Measurements from ENCODE around the gene TRIM39. TPM values are rescaled to one million over a fixed set of nuclear protein-coding genes. Genes with fewer than 3 reads are reported as not detected.

The TRIM39 gene
- total and polyA plus RNA-seq, 2 donors (not counting 1 experiment from before 2014, with no cell fraction given), result 18.1 to 31.4 TPM

DNA sequence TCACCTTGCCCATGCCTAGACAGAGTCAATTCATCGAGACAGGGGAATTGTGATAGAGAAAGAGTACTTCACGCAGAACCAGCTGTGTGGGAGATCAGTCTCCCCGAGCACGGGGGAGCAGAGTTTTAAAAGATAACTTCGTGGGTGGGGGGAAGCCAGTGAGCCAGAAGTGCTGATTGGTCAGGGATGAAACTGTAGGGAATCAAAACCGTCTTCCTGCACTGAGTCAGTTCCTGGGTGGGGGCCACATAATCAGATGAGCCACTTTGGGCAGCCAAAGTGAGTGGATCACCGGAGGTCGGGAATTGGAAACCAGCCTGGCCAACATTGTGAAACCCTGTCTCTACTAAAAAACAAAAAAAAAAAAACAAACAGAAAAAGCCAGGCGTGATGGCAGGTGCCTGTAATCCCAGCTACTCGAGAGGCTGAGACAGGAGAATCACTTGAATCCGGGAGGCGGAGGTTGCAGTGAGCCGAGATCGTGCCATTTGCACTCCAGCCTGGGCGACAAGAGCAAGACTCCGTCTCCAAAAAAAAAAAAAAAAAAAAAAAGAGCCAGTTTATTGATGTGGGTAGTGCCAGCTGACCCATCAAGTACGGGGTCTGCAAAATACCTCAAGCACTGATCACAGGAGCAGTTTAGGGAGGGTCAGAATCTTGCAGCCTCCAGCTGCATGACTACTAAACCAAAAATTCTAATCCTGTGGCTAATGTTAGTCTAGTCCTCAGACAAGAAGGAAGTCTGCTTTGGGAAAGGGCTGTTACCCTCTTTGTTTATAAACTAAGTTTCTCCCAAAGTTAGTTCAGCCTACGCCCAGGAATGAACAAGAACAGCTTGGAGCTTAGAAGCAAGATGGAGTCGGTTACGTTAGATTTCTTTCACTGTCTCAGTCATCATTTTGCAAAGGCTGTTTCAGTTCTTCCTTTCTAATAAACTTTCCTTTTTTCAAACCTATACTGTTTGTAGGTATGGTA, 3.9 kb upstream of the TRIM39 start:
- H3K4me2 ChIP-seq (replicated peaks; ENCODE audit: low read depth, low read length, poor library complexity, severe bottlenecking), result no peak overlapping the region
- H3K9me3 ChIP-seq (ENCODE audit: control extremely low read depth in 1 of 3, control insufficient read depth in 2 of 3, insufficient read depth in 1 of 3, low read length in 2 of 3), result no peaks in the 10 kb centered on the region
- H2AFZ ChIP-seq (ENCODE audit: insufficient read depth, low read depth, low read length, poor library complexity, severe bottlenecking), result no peak overlapping the region
- H3K4me3 ChIP-seq (ENCODE audit: control extremely low read depth in 1 of 5, extremely low read depth in 1 of 5, insufficient read depth in 1 of 5, low read depth in 2 of 5, low read length in 4 of 5), result no peak overlapping the region
- H4K20me1 ChIP-seq (ENCODE audit: control insufficient read depth, insufficient read depth, low read length, poor library complexity, severe bottlenecking), result peaks cover 59% of the 10 kb centered on the region
- no peak for DNase-seq
- H3K27ac ChIP-seq (ENCODE audit: low read length in 2 of 2), result no peak overlapping the region
- 80% methylated on average over 13 of the region's 20 CpGs for WGBS (ENCODE audit: insufficient coverage)
- peaks cover 31 to 36% of the 10 kb centered on the region in 2 donors for H3K4me1 ChIP-seq (ENCODE audit: control insufficient read depth in 2 of 2, insufficient read depth in 2 of 2, low read length in 2 of 2)
- no peaks in the 10 kb centered on the region for H3K36me3 ChIP-seq (replicated peaks in 1 of 2; ENCODE audit: control extremely low read depth in 1 of 2, control insufficient read depth in 1 of 2, extremely low read depth in 1 of 2, insufficient read depth in 2 of 2, low read length in 1 of 2)
- no peaks in the 10 kb centered on the region for H3K27me3 ChIP-seq (replicated peaks in 1 of 4; ENCODE audit: control extremely low read depth in 1 of 4, control insufficient read depth in 3 of 4, insufficient read depth in 4 of 4, low read length in 3 of 4)
- Mint-ChIP-seq H3K4me1 (peaks cover 72% of the 10 kb centered on the region), H3K4me3 (no peak overlapping the region), H3K9me3 (ENCODE audit: insufficient read depth) (no peaks in the 10 kb centered on the region), H3K27me3 (no peaks in the 10 kb centered on the region), H3K27ac (no peak overlapping the region)
- H3K79me2 ChIP-seq (ENCODE audit: control insufficient read depth, insufficient read depth, low read length), result peaks cover 88% of the 10 kb centered on the region
- ATAC-seq (ENCODE audit: low read depth), result no peak
- ChIA-PET CTCF (no interaction called here), POLR2A (no interaction called here)
- no peak for TF ChIP-seq EZH2 (IDR thresholded peaks at IDR 0.05; ENCODE audit: borderline replicate concordance, insufficient read depth, low read depth, low read length, poor library complexity, severe bottlenecking)
- TF ChIP-seq, protein P1, sequence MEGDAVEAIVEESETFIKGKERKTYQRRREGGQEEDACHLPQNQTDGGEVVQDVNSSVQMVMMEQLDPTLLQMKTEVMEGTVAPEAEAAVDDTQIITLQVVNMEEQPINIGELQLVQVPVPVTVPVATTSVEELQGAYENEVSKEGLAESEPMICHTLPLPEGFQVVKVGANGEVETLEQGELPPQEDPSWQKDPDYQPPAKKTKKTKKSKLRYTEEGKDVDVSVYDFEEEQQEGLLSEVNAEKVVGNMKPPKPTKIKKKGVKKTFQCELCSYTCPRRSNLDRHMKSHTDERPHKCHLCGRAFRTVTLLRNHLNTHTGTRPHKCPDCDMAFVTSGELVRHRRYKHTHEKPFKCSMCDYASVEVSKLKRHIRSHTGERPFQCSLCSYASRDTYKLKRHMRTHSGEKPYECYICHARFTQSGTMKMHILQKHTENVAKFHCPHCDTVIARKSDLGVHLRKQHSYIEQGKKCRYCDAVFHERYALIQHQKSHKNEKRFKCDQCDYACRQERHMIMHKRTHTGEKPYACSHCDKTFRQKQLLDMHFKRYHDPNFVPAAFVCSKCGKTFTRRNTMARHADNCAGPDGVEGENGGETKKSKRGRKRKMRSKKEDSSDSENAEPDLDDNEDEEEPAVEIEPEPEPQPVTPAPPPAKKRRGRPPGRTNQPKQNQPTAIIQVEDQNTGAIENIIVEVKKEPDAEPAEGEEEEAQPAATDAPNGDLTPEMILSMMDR (IDR thresholded peaks at IDR 0.05), result no peak
- H3K9ac ChIP-seq (ENCODE audit: low read length), result no peak overlapping the region
- intact Hi-C loops (cut with micrococcal nuclease), result loop anchor here (10.0 kb wide), 1 partner anchor 218 kb away; no protein-coding TSS in a partner anchor

DNA sequence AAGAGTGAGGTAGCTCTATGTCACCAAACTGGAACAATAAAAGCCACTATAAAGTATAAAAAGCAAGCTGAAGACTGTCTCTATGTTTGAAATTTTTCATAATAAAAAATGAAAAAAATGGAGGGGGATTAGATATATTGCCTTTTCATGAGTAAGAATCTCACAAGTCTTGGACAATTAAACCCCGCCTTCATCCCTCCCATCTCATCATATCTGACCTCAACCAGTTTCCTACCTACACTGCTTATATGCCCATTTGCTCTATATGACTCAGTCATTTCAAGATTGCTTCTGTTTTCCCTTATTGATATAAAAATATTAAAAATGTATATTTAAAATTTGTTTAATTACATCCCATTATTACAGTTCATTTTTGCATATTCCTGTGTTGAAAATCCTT, 2.9 kb upstream of the TRIM39 start:
- Histone ChIP-seq H2AFZ (ENCODE audit: insufficient read depth, low read depth, low read length, poor library complexity, severe bottlenecking) (no peak overlapping the region), H3K4me1 (ENCODE audit: control insufficient read depth in 2 of 2, insufficient read depth in 2 of 2, low read length in 2 of 2) (peaks cover 32 to 39% of the 10 kb centered on the region in 2 donors), H3K4me3 (ENCODE audit: control extremely low read depth in 1 of 5, extremely low read depth in 1 of 5, insufficient read depth in 1 of 5, low read depth in 2 of 5, low read length in 4 of 5) (no peak overlapping the region), H3K27ac (ENCODE audit: low read length in 2 of 2) (no peak overlapping the region), H3K36me3 (replicated peaks in 1 of 2; ENCODE audit: control extremely low read depth in 1 of 2, control insufficient read depth in 1 of 2, extremely low read depth in 1 of 2, insufficient read depth in 2 of 2, low read length in 1 of 2) (no peaks in the 10 kb centered on the region), H3K9me3 (ENCODE audit: control extremely low read depth in 1 of 3, control insufficient read depth in 2 of 3, insufficient read depth in 1 of 3, low read length in 2 of 3) (no peaks in the 10 kb centered on the region), H3K27me3 (replicated peaks in 1 of 4; ENCODE audit: control extremely low read depth in 1 of 4, control insufficient read depth in 3 of 4, insufficient read depth in 4 of 4, low read length in 3 of 4) (no peaks in the 10 kb centered on the region), H3K4me2 (replicated peaks; ENCODE audit: low read depth, low read length, poor library complexity, severe bottlenecking) (no peak overlapping the region), H3K9ac (ENCODE audit: low read length) (no peak overlapping the region), H4K20me1 (ENCODE audit: control insufficient read depth, insufficient read depth, low read length, poor library complexity, severe bottlenecking) (peaks cover 49% of the 10 kb centered on the region), H3K79me2 (ENCODE audit: control insufficient read depth, insufficient read depth, low read length) (peaks cover 82% of the 10 kb centered on the region)
- CTCF ChIA-PET, result no interaction called here
- intact Hi-C loops (cut with micrococcal nuclease), result loop anchor here (10.0 kb wide), 1 partner anchor 219 kb away; no protein-coding TSS in a partner anchor
- TF ChIP-seq, protein P1 (IDR thresholded peaks at IDR 0.05), result no peak
- TF ChIP-seq EZH2 (IDR thresholded peaks at IDR 0.05; ENCODE audit: borderline replicate concordance, insufficient read depth, low read depth, low read length, poor library complexity, severe bottlenecking), result no peak
- Mint-ChIP-seq H3K4me3 (no peak overlapping the region), H3K9me3 (ENCODE audit: insufficient read depth) (no peaks in the 10 kb centered on the region), H3K27me3 (no peaks in the 10 kb centered on the region), H3K4me1 (peaks cover 69% of the 10 kb centered on the region), H3K27ac (no peak overlapping the region)
- ATAC-seq (ENCODE audit: low read depth), result no peak
- POLR2A ChIA-PET, result no interaction called here
- WGBS (ENCODE audit: insufficient coverage), result no CpG with 5 or more reads among the region's 1 CpG
- DNase-seq, result no peak
